Activated CD4-positive, alpha-beta T cell treated with anti-CD3 and anti-CD28 coated beads for 1 hour (primary cell): ENCODE data around the gene LRRC27.
A peak's percentile ranks its signal among the peaks of the same experiment; 100 is the strongest.
"Not testable (repeated sequence)": the region's sequence is repeated elsewhere in the genome, so short reads cannot be mapped to it uniquely, and the experiment has no call there.

Experiments used
- DNase-seq: peaks from one replicate; pipeline ENCODE4 v3.0.0-alpha.2; 2020

LRRC27 gene

DNA sequence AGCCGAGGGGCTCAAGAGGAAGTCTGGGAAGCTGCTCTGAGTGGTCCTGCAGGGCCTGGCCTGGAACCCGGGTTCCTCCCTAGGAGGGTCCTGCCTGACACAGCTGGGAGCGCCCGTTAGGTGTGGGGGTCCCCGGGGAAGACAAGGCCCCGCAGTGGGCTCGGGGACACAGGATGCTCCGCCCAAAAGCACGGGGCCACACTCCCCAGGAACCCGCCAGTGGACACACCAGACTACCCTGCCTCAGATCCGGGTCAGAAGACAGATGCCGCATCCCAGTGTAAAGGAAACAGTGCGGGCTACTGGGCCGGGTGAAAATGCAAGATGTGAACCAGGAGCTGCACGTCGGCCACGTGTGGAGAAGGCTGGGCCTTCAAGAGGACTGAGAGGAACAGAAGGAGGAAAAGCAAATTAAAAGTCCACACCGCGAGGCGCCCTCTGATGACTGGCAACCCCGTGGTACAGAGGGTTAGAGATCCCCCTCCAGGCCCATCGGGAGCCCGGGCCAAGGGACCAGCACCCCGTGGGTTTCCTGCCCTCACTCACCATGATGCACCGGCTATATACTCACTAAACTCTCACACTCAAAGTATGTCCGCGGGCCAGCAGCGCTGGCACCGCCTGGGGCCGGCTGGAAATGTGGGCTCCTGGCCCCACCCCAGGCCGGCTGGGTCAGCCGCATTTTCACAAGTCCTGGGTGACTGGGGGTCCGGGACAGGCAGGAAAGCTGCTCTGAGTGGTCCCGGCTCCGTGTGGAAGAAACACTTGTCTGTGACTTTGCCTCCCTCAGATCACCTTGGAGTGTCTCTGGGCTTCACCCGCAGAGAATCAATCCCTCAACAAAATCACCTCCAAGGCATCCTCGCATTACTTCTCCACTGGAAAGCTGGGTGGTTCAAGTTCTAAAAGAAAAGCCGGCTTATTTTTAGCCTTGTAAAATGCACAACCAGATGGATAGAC lies 30.3 kb upstream of the LRRC27 start:
- DNase-seq = no peak

DNA sequence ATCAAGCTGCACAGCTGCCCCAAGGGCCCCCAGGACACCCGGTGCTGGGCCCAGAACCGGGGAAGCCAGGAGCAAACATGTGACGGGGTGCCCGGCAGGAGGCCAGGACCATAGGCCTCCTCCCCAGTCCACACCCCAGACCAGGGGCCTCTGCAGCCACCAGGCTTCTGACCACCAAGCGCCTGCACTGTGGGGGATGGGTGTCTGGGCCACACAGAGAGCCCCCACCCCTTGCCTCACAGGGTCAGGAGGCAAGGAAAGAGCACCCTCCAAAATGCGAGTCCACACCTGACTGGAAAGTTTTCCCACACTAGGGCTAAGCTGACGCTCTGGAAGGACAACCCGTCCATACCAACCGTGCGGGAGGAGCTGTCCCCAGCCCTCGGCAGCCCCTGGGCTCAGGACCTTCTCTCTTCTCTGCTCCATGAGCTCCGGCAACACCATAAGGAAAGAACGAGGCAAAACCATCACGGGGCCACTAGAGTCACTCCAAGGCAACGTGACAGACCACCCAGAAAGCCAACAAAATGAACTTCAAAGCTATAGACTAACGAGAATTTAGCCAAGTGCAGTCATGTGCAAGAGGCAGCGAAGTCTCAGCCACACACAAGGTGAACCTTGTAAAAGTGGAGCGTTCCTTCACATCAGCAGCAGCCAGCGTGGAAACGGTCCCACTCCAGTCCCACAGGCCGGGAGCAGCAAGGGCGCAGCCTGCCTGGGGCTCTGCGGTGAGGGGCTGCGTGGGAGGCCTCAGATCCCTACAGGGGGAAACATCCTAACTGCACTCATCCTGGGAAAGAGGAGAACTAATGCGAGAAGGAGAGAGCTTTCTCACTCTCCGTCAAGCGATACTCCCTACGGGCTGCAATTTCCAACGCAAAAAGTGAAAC lies 29.3 kb upstream of the LRRC27 start:
- DNase-seq = no peak

DNA sequence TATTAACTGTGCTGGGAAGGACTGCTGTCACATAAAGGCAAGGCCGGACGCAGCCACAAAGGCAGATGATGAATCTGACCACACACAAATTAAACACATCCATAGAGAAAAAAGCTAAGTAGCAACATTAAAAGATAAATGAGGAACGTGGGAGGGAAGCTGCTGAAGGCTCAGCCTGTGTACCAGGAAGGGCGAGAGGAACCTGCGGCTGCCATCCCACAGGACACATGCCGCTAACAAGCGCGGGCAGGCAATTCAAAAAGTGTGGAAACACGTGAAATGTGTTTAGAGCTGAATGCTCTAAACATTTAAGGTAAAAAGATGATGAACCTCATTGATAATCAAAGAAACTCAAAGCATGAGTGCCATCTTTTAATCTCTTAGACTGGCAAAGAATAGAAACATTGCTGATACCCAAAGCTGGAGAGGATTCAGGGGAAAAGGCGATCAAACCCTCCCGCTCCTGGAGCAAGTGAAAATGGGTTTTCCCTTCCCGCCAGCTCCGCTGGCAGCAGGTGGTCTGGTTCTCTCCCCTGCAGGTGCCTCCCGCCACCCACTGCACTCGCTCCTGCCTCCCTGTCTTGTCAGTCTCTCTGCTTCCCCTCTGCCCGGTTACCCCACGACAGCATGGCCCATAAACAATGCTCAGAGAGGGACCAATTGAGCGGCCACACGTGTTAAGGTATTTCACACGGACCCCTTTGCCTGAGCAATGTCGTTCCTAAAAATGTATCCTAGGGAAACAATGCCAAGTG lies 28.5 kb upstream of the LRRC27 start:
- no peak for DNase-seq

DNA sequence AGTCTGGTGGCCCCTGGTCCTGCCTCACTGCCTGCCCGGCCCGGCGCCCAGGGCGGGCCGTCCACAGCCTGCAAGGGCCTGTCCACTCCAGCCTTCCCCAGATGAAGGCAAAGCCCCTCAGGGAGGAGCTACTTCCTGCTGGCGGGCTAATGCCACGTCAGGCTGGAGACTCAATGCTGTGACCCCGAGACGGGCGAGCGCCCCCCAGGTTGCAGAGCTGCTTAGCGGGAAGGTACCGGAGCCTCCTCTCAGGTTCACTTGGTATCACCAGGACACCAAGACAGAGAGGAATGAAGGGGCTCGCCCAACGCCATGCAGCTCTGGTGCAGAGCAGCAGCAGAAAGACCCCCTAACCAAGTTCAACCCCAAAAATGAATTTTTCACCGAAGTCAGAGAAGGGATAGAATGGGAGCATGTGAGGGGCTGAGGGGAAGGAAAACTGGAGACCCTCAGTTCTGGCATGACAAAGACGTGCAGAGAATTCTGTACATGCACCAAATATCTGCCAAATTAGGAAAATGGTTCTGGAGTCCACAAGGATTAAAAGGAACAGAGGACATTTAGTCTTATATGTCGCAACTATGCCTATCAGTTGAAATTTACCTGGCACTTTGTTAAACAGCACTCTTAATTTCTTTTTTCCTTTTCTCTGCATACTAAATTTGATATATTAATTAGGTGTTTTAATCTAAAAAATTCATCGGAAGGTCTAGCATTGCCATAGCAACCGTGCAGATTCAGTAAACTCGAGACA lies 27.1 kb upstream of the LRRC27 start:
- DNase-seq = no peak

DNA sequence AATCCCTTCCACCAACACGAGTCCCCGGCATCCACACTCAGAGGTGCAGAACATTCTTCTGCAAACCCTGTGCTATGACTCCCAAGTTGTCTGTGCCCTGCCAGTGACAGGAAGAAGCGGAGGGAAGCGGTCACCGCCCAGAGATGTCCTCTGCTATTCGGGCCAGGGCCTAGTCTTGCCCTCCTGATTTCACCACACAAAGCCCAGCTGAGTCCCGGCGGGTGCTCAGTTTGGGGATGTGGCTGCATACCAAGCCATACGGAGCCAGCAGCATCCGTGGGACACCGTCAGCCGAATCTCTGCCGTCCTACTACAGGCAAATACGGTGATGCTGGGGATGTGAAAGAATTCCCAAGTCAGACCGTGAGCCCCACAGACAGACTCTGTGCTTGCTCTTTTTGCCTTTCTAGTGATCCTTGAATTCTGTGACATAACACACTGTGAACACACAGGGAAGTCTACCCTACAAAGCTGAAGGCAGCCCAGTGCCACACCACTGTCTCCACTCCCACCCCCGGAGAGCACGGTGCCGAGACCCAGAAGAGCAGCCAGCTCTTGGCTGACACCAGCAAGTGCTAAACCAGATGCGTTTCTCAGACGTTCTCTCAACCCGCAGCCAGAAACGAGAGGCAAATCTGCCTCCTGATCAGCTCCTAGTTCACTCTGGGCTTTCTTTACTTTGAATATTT lies 26.2 kb upstream of the LRRC27 start:
- no peak for DNase-seq

DNA sequence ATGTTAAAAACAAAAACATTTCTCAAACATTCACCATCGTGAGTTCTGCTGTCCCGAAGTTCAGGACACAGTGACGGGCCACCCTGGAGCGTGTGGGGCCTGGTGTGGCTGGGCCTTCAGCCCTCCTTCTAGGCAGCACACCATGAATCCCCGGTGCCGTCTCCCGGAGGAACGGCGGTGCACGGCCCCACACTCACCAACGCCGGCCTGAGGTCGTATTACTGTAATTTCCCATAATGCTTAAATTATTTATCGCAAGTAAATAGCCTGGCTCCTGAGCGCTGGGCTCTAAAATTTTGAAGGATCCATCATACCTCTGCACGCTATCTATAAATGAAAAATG lies 25.7 kb upstream of the LRRC27 start:
- no peak for DNase-seq

DNA sequence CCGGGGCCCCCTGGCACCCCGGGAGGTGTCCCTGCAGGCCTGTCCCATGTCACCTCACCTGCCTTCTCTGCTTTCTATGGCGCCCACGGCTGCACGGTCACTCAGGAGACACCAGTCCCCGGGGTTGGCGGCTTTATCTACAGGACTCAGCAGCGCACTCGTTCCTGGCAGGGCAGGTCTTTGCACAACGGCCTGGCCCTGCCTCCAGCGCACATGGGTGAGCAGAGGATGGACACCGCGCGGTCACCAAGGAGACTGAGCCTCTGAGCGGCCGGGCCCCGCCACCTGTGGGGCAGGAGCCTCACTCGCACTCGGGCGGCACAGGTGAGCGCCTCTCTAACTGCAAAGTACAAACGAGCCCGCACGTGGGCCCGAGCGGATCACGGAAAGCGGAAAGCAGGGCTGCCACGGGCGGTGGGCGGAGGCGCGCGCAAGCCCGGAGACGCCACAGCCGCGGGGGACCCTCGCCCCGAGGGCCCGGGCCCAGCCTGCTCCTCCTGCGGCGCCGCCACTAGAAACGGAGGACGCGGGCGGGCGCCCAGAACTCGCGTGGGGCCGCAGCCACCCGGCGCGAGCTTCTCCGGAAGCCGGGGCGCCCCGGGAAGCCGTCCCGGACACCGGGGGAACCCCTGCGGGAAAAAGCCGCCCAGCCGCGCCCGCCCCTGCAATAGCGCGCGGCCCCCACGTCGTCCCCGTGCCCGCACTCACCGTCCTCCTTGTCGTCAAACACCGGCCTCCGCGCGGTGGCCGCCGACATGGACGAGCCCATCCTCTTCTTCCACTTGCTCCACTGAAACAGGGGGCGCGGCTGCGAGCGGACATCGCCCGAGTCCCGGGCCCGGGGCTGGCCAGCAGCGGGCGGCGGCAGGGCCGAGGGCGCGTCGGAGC lies 24.9 kb upstream of the LRRC27 start:
- peak; percentile 30 for DNase-seq

DNA sequence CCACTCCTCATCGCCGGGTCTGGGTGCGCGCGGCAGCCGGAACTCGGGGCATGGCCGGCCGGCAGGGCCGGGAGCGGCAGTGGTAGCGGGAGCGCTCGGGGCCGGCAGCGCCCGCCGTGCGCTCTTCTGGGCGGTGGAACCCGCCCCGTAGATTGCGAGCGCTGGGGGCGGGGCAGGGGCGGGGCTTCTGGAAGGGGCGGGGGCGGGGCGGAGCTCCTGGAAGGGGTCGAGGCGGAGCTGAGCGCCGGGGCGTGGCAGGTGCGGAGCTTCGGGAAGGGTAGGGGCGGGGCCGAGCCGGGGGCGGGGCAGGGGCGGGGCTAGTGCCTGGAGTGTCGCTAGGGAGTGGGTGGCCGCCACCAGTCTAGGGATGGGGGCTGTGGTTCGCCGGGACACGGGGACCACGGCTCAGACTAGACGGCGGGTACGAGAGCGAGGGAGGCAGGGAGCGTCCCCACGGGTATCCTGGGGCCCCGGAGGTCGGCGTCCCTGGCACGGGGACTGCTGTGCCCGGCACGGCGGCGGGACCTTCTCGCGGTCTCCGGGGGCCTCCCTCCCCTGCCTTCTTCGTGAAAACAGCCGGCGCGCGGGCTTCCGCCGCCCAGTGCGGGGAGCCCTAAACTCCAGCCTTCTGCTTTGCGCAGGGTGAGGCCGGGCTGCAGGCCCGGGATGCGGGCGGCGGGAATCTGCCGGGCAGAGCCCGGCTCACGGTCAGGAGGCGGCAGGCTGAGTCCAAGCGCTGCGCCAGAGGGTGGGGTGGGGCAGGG lies 24.0 kb upstream of the LRRC27 start, which contains the start of gene STK32C:
Gene STK32C (minus strand): TSS at position 128 of the 764 bp plus-strand sequence. CDS start 117 bp downstream, at position 11.
- DNase-seq = peak; percentile 86

DNA sequence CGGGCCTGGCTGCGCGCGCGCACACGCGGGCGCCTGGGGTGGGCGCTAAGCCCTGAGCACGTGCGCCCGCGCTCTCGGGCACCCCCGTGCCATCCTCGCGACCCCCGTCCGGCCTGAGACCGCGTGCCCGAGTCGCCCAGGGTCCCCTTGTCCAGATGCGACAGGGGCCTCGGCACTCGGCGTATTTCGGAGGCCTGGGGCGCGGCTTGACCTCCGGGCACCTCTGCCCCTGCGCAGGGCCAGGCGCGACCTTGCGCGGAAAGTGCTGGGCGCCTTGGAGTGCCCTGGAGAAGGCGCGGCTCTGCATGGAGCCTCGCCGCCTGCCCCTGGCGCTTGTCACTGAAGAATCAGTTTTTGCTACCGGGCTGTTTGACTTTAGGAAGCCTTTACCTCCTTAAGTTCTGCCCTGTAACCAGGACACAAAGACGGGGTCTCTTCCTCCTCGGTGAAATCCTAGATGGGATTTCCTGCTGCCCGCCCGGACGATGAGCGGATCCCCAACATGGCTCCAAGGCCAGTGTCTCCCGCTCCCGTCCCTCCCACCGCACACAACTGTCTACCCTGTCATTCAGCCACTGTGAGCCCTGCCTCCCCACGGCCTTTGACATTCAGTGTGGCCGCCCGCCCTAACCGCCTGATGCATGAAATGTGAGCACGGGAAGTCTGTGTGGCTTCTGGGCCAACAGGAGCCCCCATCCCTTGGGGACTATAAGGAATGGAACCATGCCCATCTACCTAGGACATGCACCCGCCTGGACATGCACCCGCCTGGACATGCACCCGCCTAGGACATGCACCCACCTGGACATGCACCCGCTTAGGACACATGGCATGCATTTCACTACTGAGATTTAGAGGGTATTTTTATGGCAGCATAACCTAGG lies 23.2 kb upstream of the LRRC27 start:
- DNase-seq = no peak

DNA sequence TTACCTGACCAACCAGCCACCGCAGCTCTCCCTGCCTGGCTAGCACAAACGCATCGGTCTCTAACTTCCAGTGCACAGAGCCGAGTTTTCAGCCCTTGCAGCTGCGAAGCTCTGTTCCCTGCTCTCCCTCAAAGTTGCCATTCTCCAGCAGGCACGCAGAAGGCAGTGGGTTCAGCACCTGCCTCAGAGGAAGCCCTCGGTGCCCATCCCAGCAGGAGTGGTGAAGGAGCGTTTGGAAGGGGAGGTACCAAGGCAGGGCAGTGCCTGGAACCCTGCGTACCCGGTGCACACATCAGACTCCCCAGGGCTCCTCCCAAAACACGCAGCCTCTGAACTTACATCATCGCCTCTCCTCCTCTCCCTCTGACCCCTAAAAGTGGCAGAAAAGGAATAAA lies 22.5 kb upstream of the LRRC27 start:
- no peak for DNase-seq

DNA sequence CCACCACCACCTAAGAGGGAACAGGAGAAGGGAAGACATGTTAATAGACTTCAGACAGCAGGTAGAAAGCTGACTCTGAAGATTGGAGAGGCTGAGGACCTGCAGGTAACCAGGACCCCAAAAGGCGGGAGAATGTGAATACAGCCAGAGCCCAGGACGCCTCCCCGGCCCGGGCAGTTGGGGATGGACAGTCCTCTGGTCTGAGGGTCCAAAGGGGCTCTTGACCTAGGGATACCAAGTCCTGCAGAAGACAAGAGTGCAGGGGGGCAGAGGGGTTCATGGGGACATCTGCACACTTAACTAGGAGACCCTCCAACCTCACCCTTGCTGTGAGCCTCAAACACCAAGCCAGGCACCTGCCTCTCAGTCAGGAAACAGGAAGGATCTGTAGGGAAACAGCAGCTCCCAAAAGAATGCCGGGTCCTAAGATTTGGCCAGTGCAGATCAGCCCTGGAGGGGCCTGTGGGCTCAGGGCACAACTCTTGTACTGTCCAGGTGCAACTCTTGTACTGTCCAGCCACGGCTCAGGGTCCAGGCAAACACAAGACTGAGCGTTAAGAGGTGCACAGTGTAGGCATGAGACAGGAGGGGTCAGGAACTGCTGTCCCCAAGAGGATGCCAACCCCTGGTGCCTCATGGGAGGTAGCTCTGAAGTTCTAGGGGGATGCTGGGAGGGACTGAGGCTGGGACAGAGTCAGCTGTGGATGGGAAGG lies 22.0 kb upstream of the LRRC27 start:
- DNase-seq = no peak

DNA sequence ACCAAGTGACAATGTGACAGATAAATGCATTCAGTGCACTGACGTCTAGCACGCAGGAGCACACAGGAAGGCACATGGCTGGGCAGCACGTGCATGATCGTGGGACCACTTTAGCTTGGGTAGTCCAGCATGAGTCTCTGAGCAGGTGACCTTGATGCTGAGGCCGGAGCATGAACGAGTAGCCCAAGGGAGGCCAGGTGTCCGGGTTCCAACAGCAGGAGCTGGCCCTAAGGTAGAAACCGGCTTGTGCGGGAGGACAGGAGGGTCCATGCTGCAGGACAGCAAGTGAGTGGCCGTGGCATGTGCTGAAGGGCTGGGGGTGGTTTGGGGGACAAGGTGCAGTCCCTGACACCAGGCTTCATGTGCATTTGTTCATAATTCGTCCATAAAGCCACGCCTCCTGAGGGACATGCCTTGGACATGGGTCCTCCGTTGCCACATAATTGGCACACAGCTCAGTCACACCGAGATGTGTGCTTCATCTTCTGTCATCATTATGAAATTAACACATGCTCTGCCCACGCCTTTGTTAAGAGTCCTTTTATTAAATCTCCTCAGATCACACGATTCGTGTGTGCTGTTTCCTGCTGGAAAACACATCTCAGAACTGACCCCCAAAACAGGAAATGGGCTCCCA lies 21.2 kb upstream of the LRRC27 start:
- DNase-seq = no peak

DNA sequence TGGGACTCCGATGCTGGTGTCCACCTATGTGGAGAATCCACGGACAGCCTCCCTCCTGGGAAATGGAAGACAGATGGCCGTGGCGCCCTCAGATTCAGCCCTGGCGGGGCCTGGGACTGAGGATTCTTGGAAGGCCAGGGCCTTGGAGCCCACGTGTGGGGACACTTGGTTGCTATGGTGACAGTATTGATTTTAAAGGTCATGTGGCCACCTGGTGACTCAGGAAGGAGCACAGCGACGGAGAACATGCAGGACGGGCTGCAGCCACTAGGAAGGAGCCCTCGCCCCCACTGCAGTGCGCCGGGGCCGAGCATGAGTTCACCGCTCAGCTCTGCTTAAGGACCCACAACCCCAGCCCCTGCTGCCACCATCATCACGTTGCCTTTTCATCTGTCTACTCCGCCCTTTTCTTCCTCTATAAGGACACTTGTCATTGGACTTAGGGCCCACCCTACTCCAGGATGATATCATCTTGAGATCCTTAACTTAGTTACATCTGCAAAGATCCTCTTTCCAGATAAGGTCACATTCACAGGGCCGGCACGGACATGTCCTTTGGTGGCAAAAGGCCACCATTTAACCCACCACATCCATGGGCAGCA lies 20.6 kb upstream of the LRRC27 start:
- DNase-seq = no peak

DNA sequence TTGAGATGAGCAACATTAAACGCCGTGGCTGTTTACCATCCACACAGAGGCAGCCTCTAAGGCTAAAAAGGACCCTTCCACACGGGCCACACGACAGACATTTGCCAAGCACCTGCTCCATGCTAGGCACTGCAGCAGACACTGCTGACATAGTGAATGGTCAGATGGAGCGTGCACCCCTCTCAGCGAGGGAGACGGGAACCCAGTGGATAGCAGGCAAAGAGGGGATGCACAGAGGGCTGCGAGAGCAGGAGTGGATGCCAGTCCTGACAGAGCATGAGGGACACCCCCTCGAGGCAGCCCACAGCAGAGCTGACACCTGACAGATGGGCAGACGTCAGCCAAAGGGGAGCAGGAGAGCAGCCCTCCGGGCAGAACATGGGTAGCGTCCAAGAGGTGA lies 18.7 kb upstream of the LRRC27 start:
- no peak for DNase-seq

DNA sequence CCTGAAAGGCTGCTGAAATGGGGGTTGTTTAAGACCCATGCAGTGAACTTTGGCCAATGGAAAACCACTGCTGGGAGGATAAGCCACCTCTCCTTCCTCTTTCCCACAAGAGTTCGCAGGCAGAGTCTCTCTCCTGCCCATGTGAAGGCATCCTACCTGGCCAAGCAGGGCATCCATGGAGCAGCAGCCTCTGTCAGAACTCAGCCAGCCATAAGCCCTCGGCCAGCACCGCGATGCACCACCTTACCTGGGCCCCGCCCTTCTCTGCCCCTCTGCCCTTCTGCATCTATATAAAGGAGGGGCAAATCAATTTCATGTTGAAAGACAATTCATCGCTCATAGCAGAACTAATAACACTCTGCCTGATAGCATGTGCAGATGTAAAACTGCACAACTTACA lies 18.1 kb upstream of the LRRC27 start:
- DNase-seq = no peak

DNA sequence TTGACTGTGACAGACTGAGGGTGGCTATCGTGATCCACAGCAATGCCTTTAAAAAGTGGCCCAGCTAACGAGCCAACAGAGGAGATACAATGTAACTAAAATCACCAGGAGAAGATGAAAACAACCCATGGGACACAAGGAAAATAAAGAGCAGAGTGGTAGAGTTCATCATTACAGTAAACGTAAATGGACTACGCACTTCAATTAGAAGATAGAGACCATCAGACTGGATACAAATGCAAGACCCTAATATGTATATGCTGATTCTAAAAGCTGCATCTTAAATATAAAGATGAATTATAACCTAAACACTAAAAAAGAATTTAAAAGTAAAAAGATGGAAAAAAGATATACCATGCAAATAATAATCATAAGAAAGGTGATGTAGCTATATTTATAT lies 17.7 kb upstream of the LRRC27 start:
- no peak for DNase-seq

DNA sequence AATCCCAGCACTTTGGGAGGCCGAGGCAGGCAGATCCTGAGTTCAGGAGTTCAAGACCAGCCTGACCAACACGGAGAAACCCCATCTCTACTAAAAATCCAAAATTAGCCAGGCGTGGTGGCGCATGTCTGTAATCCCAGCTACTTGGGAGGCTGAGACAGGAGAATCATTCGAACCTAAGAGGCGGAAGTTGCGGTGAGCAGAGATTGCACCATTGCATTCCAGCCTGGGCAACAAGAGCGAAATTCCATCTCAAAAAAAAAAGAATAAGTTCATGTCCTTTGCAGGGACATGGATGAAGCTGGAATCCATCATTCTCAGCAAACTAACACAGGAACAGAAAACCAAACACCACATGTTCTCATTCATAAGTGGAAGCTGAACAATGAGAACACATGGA lies 17.1 kb upstream of the LRRC27 start:
- DNase-seq = not testable (repeated sequence)
